Measurements from ENCODE around the gene SELENOP. TPM values are rescaled to one million over a fixed set of nuclear protein-coding genes. Genes with fewer than 3 reads are reported as not detected.

The SELENOP gene
- total RNA-seq, 1 donor from 2014 or later: 292 TPM

DNA sequence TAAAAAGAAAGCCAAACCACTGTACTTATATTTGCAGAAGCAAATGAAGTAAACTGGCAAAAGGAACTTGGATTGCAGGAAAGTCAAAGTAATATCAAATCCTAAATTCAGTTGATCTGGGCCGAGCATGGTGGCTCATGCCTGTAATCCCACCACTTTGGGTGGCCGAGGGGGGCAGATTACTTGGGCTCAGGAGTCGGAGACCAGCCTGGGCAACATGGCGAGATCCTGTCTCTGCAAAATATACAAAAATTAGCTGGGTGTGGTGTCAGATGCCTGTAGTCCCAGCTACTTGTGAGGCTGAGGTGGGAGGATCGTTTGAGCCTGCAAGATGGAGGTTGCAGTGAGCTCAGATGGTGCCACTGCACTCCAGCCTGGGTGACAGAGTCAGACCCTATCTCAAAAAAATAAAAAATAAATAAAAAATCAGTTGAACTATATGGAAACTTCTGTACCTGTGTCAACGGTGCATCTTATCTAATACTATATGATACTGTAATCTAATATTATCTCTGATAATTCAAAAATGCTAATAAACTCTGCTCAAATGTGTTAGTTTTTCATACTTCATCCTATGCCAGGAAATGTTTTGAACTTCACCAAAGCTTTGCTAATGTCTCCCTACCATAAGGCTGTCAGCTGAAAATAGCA lies 10.1 kb downstream of the SELENOP start:
- DNase-seq: no peak
- no peak for ATAC-seq (ENCODE audit: poor library complexity)
- intact Hi-C loops (cut with DNase I): no loop called here

DNA sequence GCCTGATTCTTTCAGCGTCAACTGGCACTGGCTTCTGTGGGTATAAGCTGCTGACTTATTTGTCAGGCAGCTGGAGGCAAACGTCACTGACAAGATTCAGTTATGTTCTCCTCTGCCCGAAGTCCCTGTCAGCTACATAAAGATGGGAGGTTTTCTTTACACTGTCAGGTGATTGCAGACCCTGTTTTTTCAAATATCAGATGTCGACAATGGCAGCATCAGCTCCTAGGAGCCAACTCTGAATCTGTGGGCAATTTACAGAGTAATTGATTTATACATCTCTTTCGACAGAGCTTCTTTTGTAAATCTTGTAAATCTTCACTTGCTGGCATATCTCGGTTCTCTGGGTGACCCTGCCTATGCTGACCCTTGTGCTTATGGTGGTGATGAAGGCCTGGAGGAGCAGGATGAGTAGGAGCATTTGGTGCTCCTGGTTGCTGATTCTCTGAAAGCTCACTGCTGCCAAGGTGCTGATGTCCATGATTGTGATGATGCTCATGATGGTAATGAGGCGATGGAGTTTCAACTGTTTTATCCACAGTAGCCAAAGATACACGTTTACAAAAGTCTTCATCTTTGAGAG lies 10.9 kb downstream of the SELENOP start:
- intact Hi-C loops (cut with DNase I): no loop called here
- no peak for ATAC-seq (ENCODE audit: poor library complexity)

DNA sequence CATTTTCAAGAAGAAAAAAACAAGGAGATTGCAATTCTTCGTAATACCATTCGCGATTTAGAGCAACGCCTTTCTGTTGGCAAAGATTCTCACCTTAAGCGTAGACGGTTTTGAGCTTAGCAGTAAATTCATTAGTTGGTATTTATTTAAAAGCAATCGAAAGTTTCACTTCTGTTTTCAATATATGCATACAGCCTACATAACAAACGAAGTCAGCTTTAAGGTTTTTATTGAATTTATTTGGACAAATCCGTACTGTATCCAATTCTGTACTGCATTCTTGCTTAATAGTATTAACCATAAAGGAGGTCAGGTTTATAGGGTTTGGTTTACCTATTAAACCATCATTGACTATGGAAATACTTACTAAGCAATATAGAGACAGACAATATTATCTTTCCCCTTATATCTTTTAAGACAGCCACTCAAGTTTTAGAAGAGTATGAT lies 12.0 kb downstream of the SELENOP start:
- intact Hi-C loops (cut with DNase I): no loop called here

More for the DNA sequence above, 10.9 kb downstream of the SELENOP start:
- DNase-seq: no peak

DNA sequence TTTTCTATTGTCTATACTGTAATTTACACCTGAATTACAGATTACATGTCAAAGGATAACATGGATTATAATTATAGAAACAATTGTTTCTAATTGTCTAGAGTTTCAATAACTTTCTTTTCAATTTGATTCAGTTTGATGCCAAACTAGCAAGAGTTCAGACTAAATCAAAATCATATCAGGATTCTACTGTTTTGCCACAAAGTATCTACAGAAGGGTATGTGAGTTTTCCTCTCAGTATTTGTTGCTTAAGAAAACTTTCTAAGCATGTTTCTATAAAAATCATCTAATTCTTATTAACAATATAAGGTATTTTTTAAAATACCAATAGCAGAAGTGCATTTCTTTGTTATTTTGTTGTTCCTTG lies 12.5 kb downstream of the SELENOP start:
- intact Hi-C loops (cut with DNase I): no loop called here
- DNase-seq (no peak), ATAC-seq (ENCODE audit: poor library complexity) (no peak)

More for the DNA sequence above, 12.0 kb downstream of the SELENOP start:
- ATAC-seq (ENCODE audit: poor library complexity) (no peak), DNase-seq (no peak)

DNA sequence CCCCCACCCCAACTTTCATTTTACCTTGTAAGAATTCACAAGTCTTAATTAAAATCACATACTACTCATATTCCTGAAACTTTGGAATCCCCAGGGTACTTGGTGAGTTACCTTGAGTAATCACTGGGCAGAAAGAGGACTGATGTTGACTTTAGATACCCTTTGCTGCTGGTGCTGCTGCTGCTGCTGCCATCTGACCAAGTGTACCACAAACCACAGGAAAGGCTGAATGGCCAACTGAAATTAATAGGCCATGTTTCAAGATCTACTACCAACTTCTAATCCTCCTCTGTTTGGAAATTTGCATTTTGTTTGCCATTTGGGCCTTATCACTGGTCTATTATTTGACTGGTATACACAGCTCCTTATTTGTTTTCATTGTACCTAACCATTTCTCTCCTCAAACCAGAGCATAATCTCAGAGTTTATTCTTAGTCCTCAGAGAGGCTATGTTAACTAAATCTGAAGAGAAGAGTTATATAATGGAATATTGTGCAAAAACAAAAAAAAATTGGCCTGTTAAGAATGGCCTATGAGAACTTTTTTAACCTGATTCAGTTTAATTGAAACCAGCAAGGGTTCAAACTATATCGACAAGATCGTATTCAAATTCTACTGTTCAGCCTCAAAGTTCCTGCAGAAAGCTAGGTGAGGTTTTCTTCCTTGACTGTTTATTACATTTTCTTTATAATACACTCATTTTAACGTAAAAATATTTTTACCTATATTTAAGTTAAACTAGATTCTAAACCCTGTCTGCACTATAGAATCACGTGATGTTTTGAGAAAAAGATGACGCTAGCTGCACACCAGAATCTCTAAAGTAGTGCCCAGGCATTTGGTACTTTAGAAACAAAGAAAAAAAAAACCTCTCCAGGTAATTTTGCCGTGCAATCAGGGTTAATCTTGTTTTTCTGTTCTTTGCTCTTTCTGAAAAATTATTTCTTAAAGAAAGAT lies 13.1 kb downstream of the SELENOP start:
- DNase-seq (no peak), ATAC-seq (ENCODE audit: poor library complexity) (peak; percentile 22)
- intact Hi-C loops (cut with DNase I): no loop called here

DNA sequence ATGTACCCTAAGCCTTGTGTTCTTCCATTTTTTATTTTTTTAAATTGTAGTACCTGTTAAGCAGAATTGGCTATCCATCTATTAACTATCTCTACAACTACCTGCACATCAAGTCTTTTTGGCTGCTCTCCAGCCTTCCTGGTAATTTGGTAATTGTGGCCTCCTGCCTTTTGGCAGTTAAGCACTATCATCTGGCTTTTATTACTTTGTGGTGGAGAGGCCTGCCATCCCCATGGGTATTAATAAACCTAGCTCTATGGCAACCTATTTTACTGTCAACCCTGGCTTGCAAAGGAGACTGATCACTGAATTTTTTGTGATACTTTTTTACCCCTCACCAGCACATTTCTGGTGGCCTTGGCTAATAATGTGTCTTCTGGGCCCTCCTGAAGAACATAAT lies 20.5 kb downstream of the SELENOP start:
- intact Hi-C loops (cut with DNase I): no loop called here
- DNase-seq (no peak), ATAC-seq (ENCODE audit: poor library complexity) (no peak)

DNA sequence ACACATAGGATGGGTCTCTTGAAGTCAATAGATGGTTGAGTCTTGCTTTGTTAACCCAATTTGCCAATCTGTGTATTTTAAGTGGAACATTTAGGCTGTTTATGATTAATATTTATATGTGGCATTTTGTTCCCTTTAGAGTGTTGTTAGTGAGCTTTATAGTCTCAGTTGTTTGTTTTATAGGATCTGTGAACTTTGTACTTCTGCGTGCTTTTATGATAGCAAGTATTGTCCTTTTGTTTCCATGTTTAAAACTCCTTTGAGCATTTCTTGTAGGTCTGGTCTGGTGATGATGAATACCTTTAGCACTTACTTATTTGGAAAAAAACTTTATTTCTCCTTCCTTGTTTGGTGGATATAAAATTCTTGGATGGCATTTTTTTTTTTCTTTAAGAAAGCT lies 23.8 kb downstream of the SELENOP start:
- DNase-seq (no peak), ATAC-seq (ENCODE audit: poor library complexity) (no peak)
- intact Hi-C loops (cut with DNase I): no loop called here

DNA sequence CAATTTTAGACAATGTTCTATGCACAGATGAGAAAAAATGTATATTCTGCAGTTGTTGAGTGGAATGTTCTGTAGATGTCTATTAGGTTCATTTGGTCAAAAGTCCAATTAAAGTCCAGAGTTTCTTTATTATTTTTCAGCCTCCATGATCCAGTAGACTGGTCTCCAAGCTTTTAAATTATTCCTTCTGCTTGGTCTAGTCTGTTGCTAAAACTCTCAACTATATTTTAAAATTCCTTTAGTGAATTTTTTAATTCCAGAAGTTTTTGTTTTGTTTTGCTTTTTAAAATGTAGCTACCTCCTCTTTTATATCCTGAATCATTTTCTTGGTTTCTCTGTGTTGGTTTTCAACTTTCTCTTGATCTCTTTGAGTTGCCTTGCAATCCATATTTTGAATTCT lies 24.6 kb downstream of the SELENOP start:
- ATAC-seq (ENCODE audit: poor library complexity) (no peak), DNase-seq (no peak)
- intact Hi-C loops (cut with DNase I): no loop called here

DNA sequence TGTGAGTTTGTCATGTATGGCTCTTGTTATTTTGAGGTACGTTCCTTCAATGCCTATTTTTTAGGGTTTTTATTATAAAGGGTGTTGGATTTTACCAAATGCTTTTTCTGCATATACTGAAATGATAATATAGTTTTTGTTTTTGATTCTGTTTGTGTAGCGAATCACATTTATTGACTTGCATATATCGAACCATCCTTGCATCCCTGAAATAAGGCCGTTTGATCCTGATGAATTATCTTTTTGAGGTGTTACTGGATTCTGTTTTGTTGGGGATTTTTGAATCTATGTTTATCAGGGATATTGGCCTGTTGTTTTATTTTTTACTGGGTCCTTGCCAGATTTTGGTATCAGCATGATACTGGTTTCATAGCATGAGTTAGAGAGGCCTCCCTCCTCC lies 25.9 kb downstream of the SELENOP start:
- DNase-seq: no peak
- intact Hi-C loops (cut with DNase I): no loop called here
- no peak for ATAC-seq (ENCODE audit: poor library complexity)

DNA sequence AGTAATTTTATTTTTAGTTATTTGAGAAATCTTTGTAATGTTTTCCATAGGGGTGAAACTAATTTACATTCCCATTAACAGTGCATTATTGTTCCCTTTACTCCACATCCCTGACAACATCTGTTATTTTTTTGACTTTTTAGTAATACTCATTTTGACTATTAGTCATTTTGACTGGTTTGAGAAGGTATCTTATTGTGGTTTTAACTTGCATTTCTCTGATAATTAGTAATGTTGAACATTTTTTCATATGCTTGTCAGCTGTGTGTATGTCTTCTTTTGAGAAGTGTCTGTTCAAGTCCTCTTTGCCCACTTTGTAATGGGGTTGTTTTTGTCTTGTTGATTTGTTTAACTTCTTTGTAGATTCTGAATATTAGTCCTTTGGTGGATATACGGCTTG lies 27.6 kb downstream of the SELENOP start:
- ATAC-seq (ENCODE audit: poor library complexity): no peak
- intact Hi-C loops (cut with DNase I): no loop called here
- no peak for DNase-seq

DNA sequence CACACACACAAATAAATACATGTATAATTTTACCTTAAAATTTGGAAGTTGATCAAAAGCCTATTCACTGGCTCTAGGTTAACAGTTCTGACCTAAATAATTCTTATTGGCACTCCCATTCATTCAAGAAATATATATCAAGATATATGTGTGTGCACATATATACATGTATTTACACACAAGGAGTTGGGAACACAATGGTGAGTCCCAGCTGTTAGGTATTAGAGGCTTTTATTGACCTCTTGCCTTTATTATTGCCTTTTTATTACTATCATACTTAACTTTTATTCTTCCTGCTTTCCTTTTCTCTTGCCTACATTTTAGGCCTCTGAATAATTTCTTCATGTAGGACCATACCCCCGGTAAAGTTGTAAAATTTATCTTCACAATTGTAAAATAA lies 30.1 kb downstream of the SELENOP start:
- intact Hi-C loops (cut with DNase I): no loop called here
- DNase-seq (no peak), ATAC-seq (ENCODE audit: poor library complexity) (no peak)

DNA sequence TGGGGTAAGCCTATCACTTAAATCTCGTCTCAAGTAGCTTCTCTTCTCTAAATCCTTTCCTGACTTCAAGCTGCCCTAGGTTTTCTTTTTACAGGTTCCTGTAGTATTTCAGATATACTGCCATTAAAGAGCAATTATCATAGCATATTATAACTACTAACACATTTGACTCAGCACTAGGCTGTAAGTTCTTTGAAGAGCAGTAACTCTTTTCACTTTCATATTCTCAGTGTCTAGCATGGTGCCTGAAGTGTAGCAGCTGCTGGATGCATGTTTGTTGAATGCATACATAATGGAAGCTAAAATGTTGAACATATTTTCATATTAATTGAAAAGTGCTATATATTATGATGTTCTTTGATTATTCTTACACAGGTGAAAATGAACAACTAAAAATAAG lies 32.6 kb downstream of the SELENOP start:
- no peak for DNase-seq
- intact Hi-C loops (cut with DNase I): loop anchor here (10.0 kb wide), 2 partner anchors 106 to 924 kb away; no protein-coding TSS in a partner anchor
- ATAC-seq (ENCODE audit: poor library complexity): no peak

DNA sequence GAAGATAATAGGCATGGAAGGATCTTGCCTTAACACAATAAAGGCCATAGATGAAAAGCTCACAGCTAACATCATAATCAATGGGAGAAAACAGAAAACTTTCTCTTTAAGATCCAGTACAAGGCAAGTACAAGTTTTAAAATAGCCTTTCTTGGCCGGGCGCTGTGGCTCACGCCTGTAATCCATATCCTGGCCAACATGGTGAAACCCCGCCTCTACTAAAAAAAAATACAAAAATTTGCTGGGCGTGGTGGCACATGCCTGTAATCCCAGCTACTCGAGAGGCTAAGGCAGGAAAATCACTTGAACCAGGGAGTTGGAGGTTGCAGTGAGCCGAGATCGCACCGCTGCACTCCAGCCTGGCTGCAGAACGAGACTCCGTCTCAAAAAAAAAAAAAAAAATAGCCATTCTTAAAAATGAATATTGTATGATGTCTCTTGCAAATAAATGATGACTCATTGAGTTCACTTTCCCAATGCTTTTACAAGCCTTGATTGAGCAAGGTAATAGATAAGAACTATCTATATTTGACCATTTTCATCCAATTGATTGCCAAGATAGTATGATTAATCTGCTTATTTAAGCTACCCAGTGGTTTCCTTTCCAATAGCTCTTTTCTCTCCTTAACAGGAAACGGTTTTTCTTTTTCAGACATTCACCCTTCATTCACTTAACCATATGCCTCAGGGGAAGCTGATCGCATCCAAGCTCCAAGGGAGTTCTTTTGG lies 39.3 kb downstream of the SELENOP start:
- ATAC-seq (ENCODE audit: poor library complexity) (peak; percentile 27), DNase-seq (no peak)
- intact Hi-C loops (cut with DNase I): loop anchor here (10.0 kb wide), 2 partner anchors 112 to 918 kb away; no protein-coding TSS in a partner anchor

DNA sequence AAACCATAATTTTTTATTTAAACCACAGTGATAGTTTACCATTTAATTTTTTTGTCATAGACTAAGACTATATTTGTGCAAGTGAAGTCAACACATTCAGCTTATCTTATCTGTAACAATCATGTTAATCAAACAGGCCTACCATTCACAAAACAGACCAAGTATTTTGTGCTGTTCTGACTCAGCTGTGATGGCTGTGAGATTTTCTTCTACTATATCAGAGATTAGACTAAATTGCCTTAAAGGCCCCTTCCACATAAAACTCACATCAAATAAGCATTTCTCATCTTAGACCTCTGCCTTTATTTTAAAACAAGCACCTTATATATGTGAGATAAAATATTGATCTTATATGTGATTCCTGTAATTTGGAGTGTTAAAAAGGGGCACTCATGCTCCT lies 41.7 kb downstream of the SELENOP start:
- ATAC-seq (ENCODE audit: poor library complexity) (no peak), DNase-seq (no peak)
- intact Hi-C loops (cut with DNase I): loop anchor here (10.0 kb wide), 2 partner anchors 115 to 915 kb away; no protein-coding TSS in a partner anchor

DNA sequence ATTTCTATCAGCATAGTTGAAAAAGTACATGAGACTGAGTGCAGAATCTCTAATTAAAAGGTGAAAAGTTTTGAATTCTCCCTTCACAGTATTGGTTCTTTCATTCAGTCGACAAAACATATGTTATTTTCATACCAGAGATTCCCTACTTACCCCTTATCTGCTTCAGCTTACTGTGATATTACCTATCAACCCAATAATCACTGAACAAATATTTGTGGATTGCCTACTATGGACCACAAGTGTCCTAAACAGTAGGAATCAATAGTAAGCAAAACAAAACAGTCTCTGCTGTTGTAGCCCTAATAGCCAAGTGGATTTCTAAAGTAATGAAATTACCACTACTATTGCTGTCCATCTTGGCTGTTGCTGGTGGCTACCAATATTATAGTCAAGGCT lies 43.6 kb downstream of the SELENOP start:
- DNase-seq: no peak
- no peak for ATAC-seq (ENCODE audit: poor library complexity)
- intact Hi-C loops (cut with DNase I): loop anchor here (10.0 kb wide), 1 partner anchor 183 kb away; no protein-coding TSS in a partner anchor

DNA sequence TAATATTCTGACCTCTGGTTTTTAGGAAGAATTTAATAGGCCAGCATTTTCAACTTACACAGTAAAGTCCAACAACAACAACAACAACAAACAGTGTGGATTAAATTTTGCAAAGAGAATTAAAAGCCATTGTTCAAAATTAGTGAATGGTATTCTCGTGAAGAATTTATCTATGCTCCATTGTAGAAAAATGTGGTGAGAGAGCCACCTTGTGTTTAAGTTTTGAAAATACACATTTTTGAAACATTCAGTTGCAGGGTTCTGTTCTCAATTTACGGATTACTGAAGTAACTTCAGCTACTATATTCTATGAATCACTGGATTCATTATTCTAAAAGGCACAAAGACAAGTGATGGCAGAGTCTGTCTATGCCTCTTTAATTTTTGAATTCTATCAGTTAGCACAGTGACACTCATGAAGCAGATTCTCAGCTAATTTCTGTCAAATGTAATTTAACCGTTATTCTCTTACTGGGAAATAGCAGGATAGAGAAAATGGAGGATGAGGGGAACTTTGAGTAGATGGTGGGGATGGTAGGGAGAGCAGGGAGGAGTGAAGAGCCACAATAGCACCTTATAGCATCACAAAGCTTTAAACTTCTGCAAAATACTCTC lies 44.1 kb downstream of the SELENOP start:
- DNase-seq (no peak), ATAC-seq (ENCODE audit: poor library complexity) (peak; percentile 55)
- intact Hi-C loops (cut with DNase I): loop anchor here (10.0 kb wide), 1 partner anchor 183 kb away; no protein-coding TSS in a partner anchor

DNA sequence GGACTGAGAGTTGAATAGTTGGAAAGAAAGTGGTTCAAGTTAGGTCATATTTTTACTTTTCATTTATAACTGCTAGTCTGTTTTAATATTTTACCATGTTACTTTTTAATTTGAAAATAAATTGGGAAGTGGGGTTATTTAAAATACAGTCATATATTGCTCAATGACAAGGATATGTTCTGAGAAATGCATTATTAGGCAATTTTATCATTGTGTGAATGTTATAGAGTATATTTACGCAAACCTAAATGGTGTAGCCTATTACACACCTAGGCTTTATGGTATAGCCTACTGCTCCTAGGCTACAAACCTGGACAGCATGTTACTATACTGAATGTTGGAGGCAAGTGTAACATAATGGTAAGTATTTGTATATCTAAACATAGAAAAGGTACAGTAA lies 49.9 kb downstream of the SELENOP start:
- no peak for DNase-seq
- ATAC-seq (ENCODE audit: poor library complexity): no peak
- intact Hi-C loops (cut with DNase I): loop anchor here (10.0 kb wide), 1 partner anchor 177 kb away; no protein-coding TSS in a partner anchor

DNA sequence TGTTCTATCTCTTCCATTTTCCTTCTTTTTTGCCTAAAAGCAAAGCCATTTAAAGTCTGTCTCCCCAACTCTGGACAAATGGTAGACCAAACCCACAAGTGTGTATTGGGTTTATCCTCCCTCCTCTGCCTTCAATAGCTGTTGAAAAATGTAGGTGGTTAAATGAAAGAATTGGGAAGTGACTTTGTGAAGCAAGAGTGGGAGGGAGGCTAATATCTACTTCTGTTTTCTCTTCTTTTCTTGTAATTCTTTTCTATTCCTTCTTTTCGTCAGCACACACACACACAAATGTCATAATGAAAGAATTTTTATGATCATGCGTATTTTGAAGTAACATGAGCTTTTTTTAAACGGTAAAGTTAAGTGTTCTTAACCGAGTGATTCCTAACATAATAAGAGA lies 51.3 kb downstream of the SELENOP start:
- intact Hi-C loops (cut with DNase I): loop anchor here (10.0 kb wide), 1 partner anchor 176 kb away; no protein-coding TSS in a partner anchor
- ATAC-seq (ENCODE audit: poor library complexity): no peak

More for the DNA sequence above, 51.3 kb downstream of the SELENOP start:
- no peak for DNase-seq

All from Right ventricle myocardium superior (tissue), 1 donor.